PC-3 (cell line): ENCODE results near the gene MUC3A.
"Not testable (repeated sequence)": the region's sequence is repeated elsewhere in the genome, so short reads cannot be mapped to it uniquely, and the experiment has no call there.

Source experiments
- EZH2phosphoT487 ChIP-seq: fragments of 300-600 bp; sonication (generic); IDR thresholded peaks from 2 replicates; pipeline ENCODE4 v1.6.1; 2018; ENCODE audit warnings: mild to moderate bottlenecking, antibody characterized with exemption, low read length, borderline replicate concordance
- TF ChIP-seq, protein P1 (sequence below): fragments of 300-600 bp; sonication (generic); conservative IDR thresholded peaks from 2 replicates; pipeline ENCODE4 v1.5.1; 2017; ENCODE audit warnings: antibody characterized with exemption, low read depth, mild to moderate bottlenecking, low read length

- TF ChIP-seq, protein P1, sequence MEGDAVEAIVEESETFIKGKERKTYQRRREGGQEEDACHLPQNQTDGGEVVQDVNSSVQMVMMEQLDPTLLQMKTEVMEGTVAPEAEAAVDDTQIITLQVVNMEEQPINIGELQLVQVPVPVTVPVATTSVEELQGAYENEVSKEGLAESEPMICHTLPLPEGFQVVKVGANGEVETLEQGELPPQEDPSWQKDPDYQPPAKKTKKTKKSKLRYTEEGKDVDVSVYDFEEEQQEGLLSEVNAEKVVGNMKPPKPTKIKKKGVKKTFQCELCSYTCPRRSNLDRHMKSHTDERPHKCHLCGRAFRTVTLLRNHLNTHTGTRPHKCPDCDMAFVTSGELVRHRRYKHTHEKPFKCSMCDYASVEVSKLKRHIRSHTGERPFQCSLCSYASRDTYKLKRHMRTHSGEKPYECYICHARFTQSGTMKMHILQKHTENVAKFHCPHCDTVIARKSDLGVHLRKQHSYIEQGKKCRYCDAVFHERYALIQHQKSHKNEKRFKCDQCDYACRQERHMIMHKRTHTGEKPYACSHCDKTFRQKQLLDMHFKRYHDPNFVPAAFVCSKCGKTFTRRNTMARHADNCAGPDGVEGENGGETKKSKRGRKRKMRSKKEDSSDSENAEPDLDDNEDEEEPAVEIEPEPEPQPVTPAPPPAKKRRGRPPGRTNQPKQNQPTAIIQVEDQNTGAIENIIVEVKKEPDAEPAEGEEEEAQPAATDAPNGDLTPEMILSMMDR, result not testable (repeated sequence)
- not testable (repeated sequence) for TF ChIP-seq EZH2phosphoT487
These were observed 30.0 kb upstream of the MUC3A start for GRCh38 chr7:100919335-100919734.
